ENCODE measurements around the gene DGKZ.

DNA sequence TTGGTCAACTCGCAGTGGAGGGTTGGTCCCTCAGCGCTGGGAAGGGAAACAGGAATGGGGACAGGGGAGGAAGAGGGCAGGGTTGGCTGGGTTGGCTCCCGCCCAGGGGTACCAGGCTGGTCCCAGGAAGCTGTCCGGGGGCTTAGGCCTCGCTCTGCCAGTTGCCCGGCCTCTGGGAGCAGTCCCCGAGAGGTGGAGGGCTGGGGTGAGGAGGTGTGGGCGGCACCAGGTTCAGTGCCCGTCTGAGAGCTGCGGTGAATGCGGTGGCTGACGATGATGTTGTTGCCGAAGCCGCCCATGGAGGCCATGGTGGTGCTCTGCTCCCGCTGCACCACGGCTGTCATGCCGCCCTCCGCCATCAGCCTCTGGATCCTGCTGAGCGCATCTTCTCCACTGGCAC lies 50.3 kb downstream of the DGKZ start:
- TF ChIP-seq RXRA (IDR thresholded peaks at IDR 0.05) (no peak), TAF1 (conservative IDR thresholded peaks at IDR 0.05) (no peak), YY1 (IDR thresholded peaks at IDR 0.05) (no peak), NR2F2 (IDR thresholded peaks at IDR 0.05) (no peak), RAD21 (IDR thresholded peaks at IDR 0.05) (no peak), SP1 (IDR thresholded peaks at IDR 0.05) (no peak), JUND (IDR thresholded peaks at IDR 0.05) (no peak), GABPA (IDR thresholded peaks at IDR 0.05 in 1 of 2, conservative IDR thresholded peaks at IDR 0.05 in 1 of 2) (no peak)
- TF ChIP-seq, protein P1, sequence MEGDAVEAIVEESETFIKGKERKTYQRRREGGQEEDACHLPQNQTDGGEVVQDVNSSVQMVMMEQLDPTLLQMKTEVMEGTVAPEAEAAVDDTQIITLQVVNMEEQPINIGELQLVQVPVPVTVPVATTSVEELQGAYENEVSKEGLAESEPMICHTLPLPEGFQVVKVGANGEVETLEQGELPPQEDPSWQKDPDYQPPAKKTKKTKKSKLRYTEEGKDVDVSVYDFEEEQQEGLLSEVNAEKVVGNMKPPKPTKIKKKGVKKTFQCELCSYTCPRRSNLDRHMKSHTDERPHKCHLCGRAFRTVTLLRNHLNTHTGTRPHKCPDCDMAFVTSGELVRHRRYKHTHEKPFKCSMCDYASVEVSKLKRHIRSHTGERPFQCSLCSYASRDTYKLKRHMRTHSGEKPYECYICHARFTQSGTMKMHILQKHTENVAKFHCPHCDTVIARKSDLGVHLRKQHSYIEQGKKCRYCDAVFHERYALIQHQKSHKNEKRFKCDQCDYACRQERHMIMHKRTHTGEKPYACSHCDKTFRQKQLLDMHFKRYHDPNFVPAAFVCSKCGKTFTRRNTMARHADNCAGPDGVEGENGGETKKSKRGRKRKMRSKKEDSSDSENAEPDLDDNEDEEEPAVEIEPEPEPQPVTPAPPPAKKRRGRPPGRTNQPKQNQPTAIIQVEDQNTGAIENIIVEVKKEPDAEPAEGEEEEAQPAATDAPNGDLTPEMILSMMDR (IDR thresholded peaks at IDR 0.05; ENCODE audit: low read depth, low read length, missing input control): no peak
- TF ChIP-seq, protein P2, sequence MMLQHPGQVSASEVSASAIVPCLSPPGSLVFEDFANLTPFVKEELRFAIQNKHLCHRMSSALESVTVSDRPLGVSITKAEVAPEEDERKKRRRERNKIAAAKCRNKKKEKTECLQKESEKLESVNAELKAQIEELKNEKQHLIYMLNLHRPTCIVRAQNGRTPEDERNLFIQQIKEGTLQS (IDR thresholded peaks at IDR 0.05): no peak

Data from liver (tissue), 3 donors.